Activated naive CD4-positive, alpha-beta T cell treated with anti-CD3 and anti-CD28 coated beads, Interleukin-2, amount 10 ng/mL, durations not matched to agents 7 days and 5 days (primary cell): Measurements from ENCODE around the gene MALRD1.

ENCODE experiments used
- CTCF ChIA-PET: fragments of 350-600 bp; sonication (Branson Sonifier 250); formaldehyde crosslinking; loops from one replicate; lab custom pipeline; 2021; ENCODE audit warnings: antibody characterized with exemption; lab: Charles Lee
- DNase-seq: peaks from one replicate; pipeline ENCODE4 v3.0.0-alpha.2; 2020
- H3K27ac Mint-ChIP-seq: one replicate; pipeline ENCODE4 v1.8.0; 2021; ENCODE audit warnings: mild to moderate bottlenecking, moderate library complexity, mixed read lengths
- H3K27me3 Mint-ChIP-seq: one replicate; pipeline ENCODE4 v1.8.0; 2021; ENCODE audit warnings: mild to moderate bottlenecking, mixed read lengths
- H3K36me3 Mint-ChIP-seq: one replicate; pipeline ENCODE4 v1.8.0; 2021; ENCODE audit warnings: mixed read lengths
- H3K4me1 Mint-ChIP-seq: one replicate; pipeline ENCODE4 v1.8.0; 2021; ENCODE audit warnings: mixed read lengths
- H3K4me3 Mint-ChIP-seq: one replicate; pipeline ENCODE4 v1.8.0; 2021; ENCODE audit warnings: mild to moderate bottlenecking, moderate library complexity, mixed read lengths
- H3K9me3 Mint-ChIP-seq: one replicate; pipeline ENCODE4 v1.8.0; 2021; ENCODE audit warnings: mixed read lengths

MALRD1 gene

DNA sequence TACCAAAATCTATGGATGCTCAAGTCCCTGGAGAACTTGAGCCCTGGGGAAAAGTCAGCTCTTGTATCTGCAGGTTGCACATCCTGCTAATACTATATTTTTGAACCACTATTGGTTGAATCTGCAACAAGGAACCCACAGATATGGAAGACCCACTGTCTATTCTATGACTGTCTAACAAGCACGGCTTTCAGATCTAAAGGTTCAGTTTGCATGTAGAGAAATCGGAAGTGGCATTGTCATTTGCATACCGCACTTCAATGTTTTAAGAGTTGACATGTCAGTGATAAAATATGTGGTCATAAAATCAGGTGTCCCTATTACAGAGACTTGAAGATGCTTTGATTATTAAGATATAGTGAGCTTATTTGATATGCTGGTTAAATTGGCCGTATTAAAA, 95.6 kb downstream of the MALRD1 start:
- no peaks in the 10 kb centered on the region for H3K4me1 Mint-ChIP-seq
- no peak overlapping the region for H3K27ac Mint-ChIP-seq
- H3K4me3 Mint-ChIP-seq: no peak overlapping the region
- H3K36me3 Mint-ChIP-seq: no peaks in the 10 kb centered on the region
- CTCF ChIA-PET: no interaction called here
- peaks cover 10% of the 10 kb centered on the region for H3K9me3 Mint-ChIP-seq
- H3K27me3 Mint-ChIP-seq: no peaks in the 10 kb centered on the region
- DNase-seq: no peak

DNA sequence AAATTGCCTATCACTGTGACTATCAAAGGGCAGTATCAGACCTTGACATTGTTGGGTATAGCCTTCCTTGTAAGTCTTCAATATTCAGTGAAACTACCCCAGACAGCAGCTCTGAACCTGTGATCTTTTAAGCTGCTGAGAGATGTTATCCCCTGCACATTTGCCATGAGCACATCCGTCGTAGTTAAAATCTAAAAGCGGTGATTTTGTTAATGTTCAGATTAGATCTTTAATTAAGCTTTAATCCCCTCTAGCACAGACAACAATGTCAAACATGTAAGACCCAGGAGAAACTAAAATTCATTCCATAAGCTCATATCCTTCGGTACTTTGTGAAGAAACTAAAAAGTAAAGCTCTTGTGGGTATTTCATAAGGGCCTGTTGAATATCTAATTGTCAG, 105.8 kb downstream of the MALRD1 start:
- no peaks in the 10 kb centered on the region for H3K4me1 Mint-ChIP-seq
- no peaks in the 10 kb centered on the region for H3K27me3 Mint-ChIP-seq
- H3K9me3 Mint-ChIP-seq: no peaks in the 10 kb centered on the region
- CTCF ChIA-PET: no interaction called here
- no peak overlapping the region for H3K4me3 Mint-ChIP-seq
- no peak overlapping the region for H3K27ac Mint-ChIP-seq
- H3K36me3 Mint-ChIP-seq: no peaks in the 10 kb centered on the region
- no peak for DNase-seq

DNA sequence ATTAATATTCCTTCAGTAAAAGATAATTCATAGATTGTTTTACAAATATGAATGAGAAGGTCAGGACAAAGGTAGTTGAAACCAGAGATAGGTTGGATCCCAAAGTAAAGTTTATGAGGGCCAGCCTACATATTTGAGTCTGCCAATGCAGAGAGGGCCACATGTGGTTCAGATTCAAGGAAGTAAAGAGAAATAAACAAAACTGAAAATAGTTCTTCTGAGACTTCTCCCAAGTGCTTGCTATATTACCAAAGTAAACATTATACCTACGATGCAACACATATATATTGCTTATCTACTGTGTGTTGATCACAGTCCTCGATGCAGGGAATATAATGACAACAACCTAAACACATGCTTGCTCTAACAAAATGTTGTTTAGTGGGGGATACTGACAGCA, 109.8 kb downstream of the MALRD1 start:
- Mint-ChIP-seq H3K27ac (no peak overlapping the region), H3K9me3 (peaks cover 6% of the 10 kb centered on the region), H3K27me3 (no peaks in the 10 kb centered on the region), H3K4me1 (no peaks in the 10 kb centered on the region), H3K36me3 (no peaks in the 10 kb centered on the region), H3K4me3 (no peak overlapping the region)
- CTCF ChIA-PET: no interaction called here
- DNase-seq: no peak

DNA sequence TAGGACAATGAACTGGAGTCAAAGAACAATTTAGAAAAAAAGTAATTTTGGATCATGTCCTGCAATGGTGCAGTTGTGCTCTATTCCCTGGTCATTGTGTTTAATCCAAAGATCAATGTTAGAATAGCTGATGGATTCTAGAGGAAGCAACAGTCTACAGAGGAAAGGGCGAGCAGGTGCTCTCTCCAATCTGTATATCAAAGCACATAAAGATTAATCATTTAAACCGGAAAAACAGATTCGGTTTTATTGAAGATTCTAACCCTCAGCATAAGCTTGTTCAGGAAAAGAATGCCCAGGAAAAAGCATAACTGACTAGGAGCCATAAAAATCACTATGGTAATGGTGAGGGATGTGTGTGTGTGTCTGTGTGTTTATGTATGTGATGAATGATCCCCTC, 110.3 kb downstream of the MALRD1 start:
- H3K27ac Mint-ChIP-seq: no peak overlapping the region

DNA sequence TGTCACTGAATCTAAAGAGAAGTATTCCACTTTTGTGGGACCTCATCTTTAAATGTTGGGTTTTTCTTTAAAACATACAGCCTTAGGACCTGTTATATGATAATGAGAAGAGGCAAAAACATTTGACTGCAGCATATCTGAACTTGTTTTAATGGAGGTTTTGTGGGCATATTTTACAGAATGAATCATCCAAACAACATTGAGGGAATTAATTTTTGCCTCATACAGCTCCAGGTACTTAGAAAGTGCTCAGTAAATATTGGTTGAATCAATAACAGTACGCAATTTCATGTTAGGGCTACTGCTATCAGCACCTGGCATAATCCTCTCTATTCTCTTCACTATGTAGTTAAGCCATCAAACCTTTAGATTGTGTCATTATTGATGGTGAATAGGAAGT, 115.9 kb downstream of the MALRD1 start:
- no peak overlapping the region for H3K4me3 Mint-ChIP-seq
- CTCF ChIA-PET: no interaction called here
- DNase-seq: no peak
- no peak overlapping the region for H3K27ac Mint-ChIP-seq
- H3K36me3 Mint-ChIP-seq: no peaks in the 10 kb centered on the region
- H3K27me3 Mint-ChIP-seq: no peaks in the 10 kb centered on the region
- no peaks in the 10 kb centered on the region for H3K4me1 Mint-ChIP-seq
- peaks cover 11% of the 10 kb centered on the region for H3K9me3 Mint-ChIP-seq

More for the DNA sequence above, 110.3 kb downstream of the MALRD1 start:
- Mint-ChIP-seq H3K9me3 (peaks cover 6% of the 10 kb centered on the region), H3K4me3 (no peak overlapping the region), H3K36me3 (no peaks in the 10 kb centered on the region), H3K27me3 (no peaks in the 10 kb centered on the region), H3K4me1 (no peaks in the 10 kb centered on the region)
- CTCF ChIA-PET: no interaction called here
- DNase-seq: no peak

DNA sequence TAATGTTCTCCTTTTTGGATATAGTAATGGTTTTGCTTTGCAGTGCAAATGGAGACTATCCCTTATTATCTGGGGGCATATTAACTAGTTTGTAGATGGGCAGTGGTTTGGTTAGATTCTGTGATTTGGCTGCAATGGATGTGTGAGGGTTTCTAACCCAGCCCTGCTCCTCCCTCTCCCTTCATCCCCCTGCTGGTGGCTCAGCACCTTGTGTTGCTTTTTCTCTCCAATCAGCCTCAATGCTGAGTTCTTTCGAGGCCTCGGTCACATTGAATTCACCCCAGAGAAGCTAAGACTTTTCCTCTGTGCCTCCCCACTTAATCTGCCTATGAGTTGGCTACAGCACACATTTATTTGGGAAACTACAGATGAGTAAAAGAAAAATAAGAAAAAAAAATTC, 120.0 kb downstream of the MALRD1 start:
- H3K27me3 Mint-ChIP-seq: no peaks in the 10 kb centered on the region
- H3K9me3 Mint-ChIP-seq: peaks cover 5% of the 10 kb centered on the region
- no peak overlapping the region for H3K27ac Mint-ChIP-seq
- H3K4me3 Mint-ChIP-seq: no peak overlapping the region
- CTCF ChIA-PET: no interaction called here
- no peaks in the 10 kb centered on the region for H3K36me3 Mint-ChIP-seq
- no peaks in the 10 kb centered on the region for H3K4me1 Mint-ChIP-seq
- no peak for DNase-seq

DNA sequence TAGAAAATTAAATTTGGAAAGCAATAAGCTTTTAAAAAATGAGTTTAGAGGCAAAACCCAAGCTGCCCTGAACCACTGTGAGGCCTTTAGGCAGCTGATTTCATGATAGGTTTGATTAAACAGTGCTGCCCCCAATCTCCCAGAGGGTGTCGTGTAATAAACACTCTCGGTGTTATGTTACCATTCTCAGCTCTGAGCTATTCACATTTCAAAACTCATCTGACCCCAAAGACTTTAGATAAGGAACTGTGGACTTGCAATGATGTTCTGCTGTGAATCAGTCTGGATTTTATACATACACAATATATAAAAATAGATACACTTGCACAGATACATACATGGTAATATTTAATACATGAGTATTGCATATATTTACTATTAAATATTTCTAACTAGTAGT, 120.4 kb downstream of the MALRD1 start:
- no peaks in the 10 kb centered on the region for H3K27me3 Mint-ChIP-seq
- H3K27ac Mint-ChIP-seq: no peak overlapping the region
- peaks cover 5% of the 10 kb centered on the region for H3K9me3 Mint-ChIP-seq
- CTCF ChIA-PET: no interaction called here
- no peak for DNase-seq
- no peaks in the 10 kb centered on the region for H3K4me1 Mint-ChIP-seq
- no peaks in the 10 kb centered on the region for H3K36me3 Mint-ChIP-seq
- no peak overlapping the region for H3K4me3 Mint-ChIP-seq

DNA sequence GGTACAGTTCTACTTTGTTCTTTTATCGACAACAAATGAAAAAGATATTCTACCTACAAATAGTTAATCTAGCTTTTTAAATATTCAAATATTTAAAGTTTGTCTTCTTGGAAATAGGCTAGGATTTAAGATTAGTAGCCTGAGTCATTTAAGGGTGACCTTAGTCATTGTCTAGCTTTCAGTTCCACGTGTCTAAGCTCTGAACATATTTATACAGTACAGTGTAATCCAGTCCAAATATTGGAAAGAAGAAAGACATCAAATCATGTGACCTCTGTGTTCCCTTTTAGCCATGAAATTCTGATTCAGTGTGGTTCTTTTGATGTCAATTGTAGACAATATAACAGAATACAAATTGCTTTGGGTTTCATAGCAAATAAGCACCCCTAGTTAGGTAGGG, 121.1 kb downstream of the MALRD1 start:
- H3K27ac Mint-ChIP-seq: no peak overlapping the region
- H3K36me3 Mint-ChIP-seq: no peaks in the 10 kb centered on the region
- no peak overlapping the region for H3K4me3 Mint-ChIP-seq
- no peak for DNase-seq
- H3K4me1 Mint-ChIP-seq: no peaks in the 10 kb centered on the region
- no peaks in the 10 kb centered on the region for H3K27me3 Mint-ChIP-seq
- peaks cover 5% of the 10 kb centered on the region for H3K9me3 Mint-ChIP-seq
- CTCF ChIA-PET: no interaction called here

DNA sequence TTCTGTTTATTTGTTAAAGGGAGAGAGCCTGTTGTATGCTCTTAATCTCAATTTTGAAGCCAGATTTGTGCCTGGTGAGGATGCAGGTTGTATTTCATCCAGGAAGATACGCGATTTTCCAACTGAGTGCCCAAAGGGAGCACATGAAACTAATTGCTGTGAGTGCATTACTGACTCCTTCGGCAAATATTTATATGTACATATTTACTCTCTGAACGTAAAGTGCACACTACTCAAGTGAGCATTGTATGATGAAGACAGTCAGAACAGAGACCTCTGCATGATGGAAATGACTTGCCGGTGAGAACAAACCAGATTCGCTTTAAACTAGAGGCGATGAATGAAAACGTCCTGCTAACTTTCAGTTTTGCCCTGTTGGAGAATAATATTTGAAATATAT, 130.1 kb downstream of the MALRD1 start:
- no peak overlapping the region for H3K4me3 Mint-ChIP-seq
- H3K9me3 Mint-ChIP-seq: no peaks in the 10 kb centered on the region

DNA sequence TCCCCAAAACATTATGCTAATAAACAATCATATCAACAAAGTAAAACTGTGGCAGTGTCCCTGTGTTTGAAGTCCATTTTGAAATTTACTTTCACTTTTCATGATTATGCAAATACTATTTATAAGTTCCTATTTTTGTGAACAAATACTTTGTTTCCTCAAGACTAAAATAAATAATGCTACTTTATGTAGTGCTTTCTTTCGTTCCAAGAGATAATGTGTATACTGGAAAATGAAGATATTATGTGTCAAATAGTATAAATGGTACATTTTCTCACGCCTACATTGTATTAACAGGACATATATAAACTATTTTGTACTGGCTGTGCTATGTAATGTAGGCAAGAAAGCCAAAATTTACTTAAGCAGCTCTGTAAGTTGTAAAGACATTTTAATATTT, 136.3 kb downstream of the MALRD1 start:
- Mint-ChIP-seq H3K27ac (no peak overlapping the region), H3K9me3 (peaks cover 8% of the 10 kb centered on the region), H3K27me3 (no peaks in the 10 kb centered on the region), H3K4me1 (no peaks in the 10 kb centered on the region), H3K36me3 (no peaks in the 10 kb centered on the region), H3K4me3 (no peak overlapping the region)
- CTCF ChIA-PET: no interaction called here
- no peak for DNase-seq

More for the DNA sequence above, 130.1 kb downstream of the MALRD1 start:
- H3K27ac Mint-ChIP-seq: no peak overlapping the region
- DNase-seq: no peak
- no peaks in the 10 kb centered on the region for H3K36me3 Mint-ChIP-seq
- CTCF ChIA-PET: no interaction called here
- H3K27me3 Mint-ChIP-seq: no peaks in the 10 kb centered on the region
- H3K4me1 Mint-ChIP-seq: no peaks in the 10 kb centered on the region

DNA sequence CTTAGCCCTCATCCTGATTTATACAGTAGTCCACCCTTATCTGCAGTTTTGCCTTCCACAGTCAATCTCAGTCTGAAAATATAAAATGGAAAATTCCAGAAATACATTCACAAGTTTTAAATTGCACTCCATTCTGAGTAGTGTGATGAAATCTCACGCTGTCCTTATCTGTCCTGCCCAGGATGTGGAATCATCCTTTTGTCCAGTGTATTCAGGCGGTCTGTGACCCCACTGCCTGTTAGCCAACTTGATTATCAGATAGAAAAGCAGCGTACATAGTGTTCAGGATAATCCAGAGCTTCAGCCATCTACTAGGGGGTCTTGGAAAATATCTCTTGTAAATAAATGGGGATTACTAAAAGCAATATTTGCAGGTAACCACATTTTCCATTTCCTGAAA, 146.3 kb downstream of the MALRD1 start:
- Mint-ChIP-seq H3K4me3 (no peak overlapping the region), H3K27me3 (no peaks in the 10 kb centered on the region), H3K4me1 (no peaks in the 10 kb centered on the region), H3K9me3 (peaks cover 4% of the 10 kb centered on the region), H3K36me3 (no peaks in the 10 kb centered on the region), H3K27ac (no peak overlapping the region)
- DNase-seq: no peak
- CTCF ChIA-PET: no interaction called here

DNA sequence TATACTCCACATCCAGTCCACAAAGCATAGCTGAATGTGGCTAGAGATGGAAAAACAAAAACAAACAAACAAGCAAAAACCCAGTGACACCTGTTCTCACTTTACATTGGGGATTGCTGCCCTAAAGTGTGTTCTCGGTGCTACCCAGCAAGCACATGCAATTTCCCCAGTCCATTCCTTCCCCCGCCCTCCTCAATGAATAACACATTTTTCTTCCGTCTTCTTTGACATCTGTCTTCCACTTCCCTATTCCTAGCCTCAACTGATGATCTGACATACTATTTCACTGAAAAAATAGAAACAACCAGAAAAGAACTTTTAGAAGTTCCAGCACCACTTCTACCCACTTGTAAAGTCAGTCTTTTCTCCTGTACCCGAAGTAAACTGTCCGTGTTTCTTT, 147.1 kb downstream of the MALRD1 start:
- Mint-ChIP-seq H3K27ac (no peak overlapping the region), H3K36me3 (no peaks in the 10 kb centered on the region), H3K9me3 (peaks cover 1% of the 10 kb centered on the region), H3K4me1 (no peaks in the 10 kb centered on the region), H3K27me3 (no peaks in the 10 kb centered on the region), H3K4me3 (no peak overlapping the region)
- CTCF ChIA-PET: no interaction called here
- no peak for DNase-seq

DNA sequence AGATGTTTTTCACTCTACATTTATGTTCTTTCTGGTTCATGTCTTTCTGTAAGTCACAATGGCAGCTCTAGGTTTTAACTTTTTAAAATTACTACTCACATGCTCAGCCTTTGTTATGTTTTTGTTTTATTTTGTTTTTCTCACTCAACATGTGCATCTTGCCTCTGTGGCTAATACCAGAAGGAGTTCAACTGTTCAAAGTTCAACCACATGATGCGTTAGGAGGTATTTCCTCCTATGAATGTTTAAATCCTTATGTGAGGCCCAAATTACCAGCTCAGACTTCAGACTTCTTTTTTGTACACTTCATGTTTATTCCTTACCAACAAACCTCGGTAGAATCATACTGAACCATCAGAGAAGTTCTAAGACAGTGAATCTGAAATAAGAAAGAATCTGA, 151.6 kb downstream of the MALRD1 start:
- no peaks in the 10 kb centered on the region for H3K36me3 Mint-ChIP-seq
- no peak overlapping the region for H3K4me3 Mint-ChIP-seq
- DNase-seq: no peak
- no peak overlapping the region for H3K27ac Mint-ChIP-seq
- CTCF ChIA-PET: no interaction called here
- peaks cover 8% of the 10 kb centered on the region for H3K9me3 Mint-ChIP-seq
- no peaks in the 10 kb centered on the region for H3K27me3 Mint-ChIP-seq
- H3K4me1 Mint-ChIP-seq: no peaks in the 10 kb centered on the region

DNA sequence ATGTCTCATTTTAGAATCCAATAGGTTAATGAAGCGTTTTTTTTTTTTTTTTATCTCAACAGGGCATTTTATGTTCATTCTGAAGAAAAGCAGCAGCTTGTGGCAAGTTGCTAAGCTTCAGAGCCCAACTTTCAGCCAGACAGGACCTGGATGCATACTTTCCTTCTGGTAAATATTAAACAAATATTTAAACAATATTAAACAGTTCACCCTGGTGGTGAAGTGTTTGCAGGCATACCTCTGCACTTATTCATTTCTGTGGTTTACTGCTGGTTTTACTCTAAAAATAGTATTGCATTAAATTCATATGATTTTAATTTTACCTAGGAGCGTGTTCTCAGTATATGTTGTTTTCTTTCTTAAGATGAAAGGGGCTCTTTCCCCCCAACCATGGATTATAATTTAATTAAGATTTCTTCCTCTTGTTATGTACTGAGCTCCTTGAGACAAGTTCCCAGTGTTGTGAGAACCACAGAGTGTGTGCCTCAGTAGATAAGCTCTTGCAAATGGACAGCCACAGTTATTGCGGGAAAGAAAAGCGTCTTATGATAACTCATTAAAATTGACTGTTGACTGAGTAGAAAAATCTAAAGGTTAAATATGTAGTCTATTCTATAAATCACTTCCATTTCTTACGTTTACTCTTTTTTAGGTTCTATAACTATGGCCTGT, 155.8 kb downstream of the MALRD1 start:
- H3K36me3 Mint-ChIP-seq: no peaks in the 10 kb centered on the region
- DNase-seq: no peak
- H3K4me3 Mint-ChIP-seq: no peak overlapping the region
- CTCF ChIA-PET: no interaction called here
- H3K9me3 Mint-ChIP-seq: peaks cover 9% of the 10 kb centered on the region
- H3K27ac Mint-ChIP-seq: no peak overlapping the region
- no peaks in the 10 kb centered on the region for H3K4me1 Mint-ChIP-seq
- H3K27me3 Mint-ChIP-seq: no peaks in the 10 kb centered on the region

DNA sequence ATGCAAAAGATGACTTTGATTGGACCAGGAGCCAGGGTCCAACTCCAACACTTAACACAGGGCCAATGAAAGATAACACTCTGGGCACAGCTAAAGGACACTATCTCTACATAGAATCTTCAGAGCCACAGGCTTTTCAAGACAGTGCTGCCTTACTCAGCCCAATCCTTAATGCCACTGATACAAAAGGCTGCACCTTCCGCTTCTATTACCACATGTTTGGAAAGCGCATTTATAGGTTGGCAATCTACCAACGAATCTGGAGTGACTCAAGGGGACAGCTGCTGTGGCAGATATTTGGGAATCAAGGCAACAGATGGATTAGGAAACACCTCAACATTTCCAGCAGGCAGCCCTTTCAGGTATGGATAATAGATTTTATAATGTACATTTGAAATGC, 160.7 kb downstream of the MALRD1 start:
- H3K4me1 Mint-ChIP-seq: no peaks in the 10 kb centered on the region
- DNase-seq: no peak
- H3K27me3 Mint-ChIP-seq: no peaks in the 10 kb centered on the region
- no peak overlapping the region for H3K4me3 Mint-ChIP-seq
- no peaks in the 10 kb centered on the region for H3K36me3 Mint-ChIP-seq
- H3K9me3 Mint-ChIP-seq: peaks cover 5% of the 10 kb centered on the region
- no peak overlapping the region for H3K27ac Mint-ChIP-seq
- CTCF ChIA-PET: no interaction called here

DNA sequence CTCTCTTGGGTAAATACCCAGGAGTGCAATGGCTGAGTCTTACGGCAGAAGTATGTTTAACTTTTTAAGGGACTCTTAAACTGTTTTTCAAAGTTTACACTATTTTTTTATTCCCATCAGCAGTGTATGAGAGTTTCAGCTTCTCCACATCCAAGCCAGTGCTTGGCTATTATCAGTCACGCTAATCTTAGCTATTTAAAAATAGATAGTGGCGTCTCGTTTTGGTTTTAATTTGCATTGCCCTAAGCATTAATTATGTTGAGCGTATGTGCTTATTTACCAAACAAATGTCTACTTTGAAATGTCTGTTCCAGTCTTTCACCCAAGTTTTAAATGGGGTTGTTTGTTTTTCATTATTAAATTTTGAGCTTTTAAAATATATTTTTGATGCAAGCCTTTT, 164.0 kb downstream of the MALRD1 start:
- Mint-ChIP-seq H3K9me3 (peaks cover under 1% of the 10 kb centered on the region), H3K4me3 (no peak overlapping the region), H3K36me3 (no peaks in the 10 kb centered on the region), H3K27ac (no peak overlapping the region), H3K27me3 (no peaks in the 10 kb centered on the region), H3K4me1 (no peaks in the 10 kb centered on the region)
- CTCF ChIA-PET: no interaction called here
- DNase-seq: no peak
